Measurements from ENCODE around the gene FUZ. TPM values are rescaled to one million over a fixed set of nuclear protein-coding genes. Genes with fewer than 3 reads are reported as not detected.
A peak's percentile ranks its signal among the peaks of the same experiment; 100 is the strongest.

The FUZ gene
- total RNA-seq, 1 experiment from 2014 or later: 10.9 TPM

DNA sequence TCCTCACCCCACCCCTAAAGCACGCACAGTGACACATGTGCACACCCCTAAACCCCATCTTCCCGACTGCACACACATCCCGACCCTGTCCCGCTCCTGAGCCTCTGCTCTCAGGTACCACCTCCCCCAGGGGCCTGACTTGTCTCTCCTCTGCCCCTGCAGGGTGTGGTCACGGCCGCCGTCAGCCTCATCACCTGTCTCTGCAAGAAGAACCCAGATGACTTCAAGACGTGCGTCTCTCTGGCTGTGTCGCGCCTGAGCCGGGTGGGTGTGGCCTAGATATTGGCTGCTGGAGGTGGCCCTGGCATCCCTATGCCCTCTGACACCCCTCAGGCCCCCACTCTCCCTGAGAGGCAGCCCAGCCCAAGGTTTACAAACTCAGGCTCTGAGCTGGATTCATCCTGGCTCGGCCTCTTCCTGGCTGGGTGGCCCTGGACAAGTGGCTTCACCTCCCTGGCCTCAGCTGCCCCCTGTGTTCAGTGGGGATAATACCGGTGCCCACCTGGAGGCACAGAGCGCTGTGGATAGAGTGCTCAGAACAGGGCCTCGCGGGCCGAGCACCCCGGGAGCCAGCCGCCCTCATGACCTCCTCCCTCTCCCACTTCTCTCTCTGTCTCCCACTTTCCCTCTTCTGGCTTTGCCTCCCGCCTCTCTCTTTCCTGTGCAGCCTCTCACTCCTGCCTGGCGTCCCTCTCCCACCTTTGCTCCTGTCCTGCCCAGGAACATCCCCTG lies 20.1 kb downstream of the FUZ start:
- H3K9ac ChIP-seq (ENCODE audit: low read length): no peak overlapping the region
- no peaks in the 10 kb centered on the region for H3K27me3 ChIP-seq (ENCODE audit: low read length)
- ChIA-PET CTCF (no interaction called here), POLR2A (ENCODE audit: unreplicated experiment) (no interaction called here)
- no peaks in the 10 kb centered on the region for H3K9me2 ChIP-seq (replicated peaks; ENCODE audit: low read length)
- BruUV-seq (replicated peaks): no TSS peak
- 0 out of 2 replicates have a peak, but pooled peaks cover 3% of the 10 kb centered on the region for H3K79me2 ChIP-seq (ENCODE audit: low read length)
- no peak for TF ChIP-seq EZH2phosphoT487 (IDR thresholded peaks at IDR 0.05; ENCODE audit: borderline replicate concordance, low read length)
- no peak for TF ChIP-seq EZH2 (IDR thresholded peaks at IDR 0.05; ENCODE audit: low read length, unreplicated experiment)
- TF ChIP-seq, protein P1, sequence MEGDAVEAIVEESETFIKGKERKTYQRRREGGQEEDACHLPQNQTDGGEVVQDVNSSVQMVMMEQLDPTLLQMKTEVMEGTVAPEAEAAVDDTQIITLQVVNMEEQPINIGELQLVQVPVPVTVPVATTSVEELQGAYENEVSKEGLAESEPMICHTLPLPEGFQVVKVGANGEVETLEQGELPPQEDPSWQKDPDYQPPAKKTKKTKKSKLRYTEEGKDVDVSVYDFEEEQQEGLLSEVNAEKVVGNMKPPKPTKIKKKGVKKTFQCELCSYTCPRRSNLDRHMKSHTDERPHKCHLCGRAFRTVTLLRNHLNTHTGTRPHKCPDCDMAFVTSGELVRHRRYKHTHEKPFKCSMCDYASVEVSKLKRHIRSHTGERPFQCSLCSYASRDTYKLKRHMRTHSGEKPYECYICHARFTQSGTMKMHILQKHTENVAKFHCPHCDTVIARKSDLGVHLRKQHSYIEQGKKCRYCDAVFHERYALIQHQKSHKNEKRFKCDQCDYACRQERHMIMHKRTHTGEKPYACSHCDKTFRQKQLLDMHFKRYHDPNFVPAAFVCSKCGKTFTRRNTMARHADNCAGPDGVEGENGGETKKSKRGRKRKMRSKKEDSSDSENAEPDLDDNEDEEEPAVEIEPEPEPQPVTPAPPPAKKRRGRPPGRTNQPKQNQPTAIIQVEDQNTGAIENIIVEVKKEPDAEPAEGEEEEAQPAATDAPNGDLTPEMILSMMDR (conservative IDR thresholded peaks at IDR 0.05; ENCODE audit: low read depth, low read length): no peak
- peaks cover 9% of the 10 kb centered on the region; the same call in 1 of the 2 replicates for H3K4me1 ChIP-seq (ENCODE audit: insufficient read depth, low read length)
- DNase-seq (no peak), ATAC-seq (0 out of 2 replicates have a peak, but pooled peaks have one; percentile 8)
- H4K20me1 ChIP-seq (ENCODE audit: low read length): no peaks in the 10 kb centered on the region
- H3K9me3 ChIP-seq (ENCODE audit: low read length): no peaks in the 10 kb centered on the region
- H3K4me2 ChIP-seq (ENCODE audit: low read length): no peak overlapping the region
- H3K27ac ChIP-seq (ENCODE audit: low read length): peak overlapping the region; percentile 8
- no peaks in the 10 kb centered on the region for H3F3A ChIP-seq (ENCODE audit: low read length, unreplicated experiment)
- H3K4me3 ChIP-seq (ENCODE audit: low read length): no peak overlapping the region
- intact Hi-C loops (cut with micrococcal nuclease): no loop called here
- H2AFZ ChIP-seq (ENCODE audit: low read length): no peak overlapping the region
- peaks cover 42% of the 10 kb centered on the region for H3K36me3 ChIP-seq (ENCODE audit: low read depth, low read length)

DNA sequence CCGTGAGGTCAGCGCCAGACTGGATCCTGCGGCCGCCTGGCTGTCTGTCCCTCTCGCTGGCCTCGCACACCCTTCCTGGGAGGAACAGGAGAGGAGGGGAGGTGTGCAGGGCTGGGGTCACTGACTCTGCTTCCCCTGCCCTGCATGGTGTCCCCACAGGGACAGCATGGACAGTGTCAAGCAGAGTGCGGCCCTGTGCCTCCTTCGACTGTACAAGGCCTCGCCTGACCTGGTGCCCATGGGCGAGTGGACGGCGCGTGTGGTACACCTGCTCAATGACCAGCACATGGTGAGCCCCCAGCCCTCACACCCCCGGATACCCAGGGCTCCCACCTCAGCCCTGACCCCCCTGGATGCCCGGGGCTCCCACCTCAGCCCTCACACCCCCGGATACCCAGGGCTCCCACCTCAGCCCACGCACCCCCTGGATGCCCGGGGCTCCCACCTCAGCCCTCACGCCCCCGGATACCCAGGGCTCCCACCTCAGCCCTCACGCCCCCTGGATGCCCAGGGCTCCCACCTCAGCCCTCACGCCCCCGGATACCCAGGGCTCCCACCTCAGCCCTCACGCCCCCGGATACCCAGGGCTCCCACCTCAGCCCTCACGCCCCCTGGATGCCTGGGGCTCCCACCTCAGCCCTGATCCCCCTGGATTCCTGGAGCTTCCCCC lies 21.2 kb downstream of the FUZ start:
- ATAC-seq (no peak), DNase-seq (no peak)
- Histone ChIP-seq H3K27ac (ENCODE audit: low read length) (no peak overlapping the region), H3K4me2 (ENCODE audit: low read length) (no peak overlapping the region), H3K79me2 (ENCODE audit: low read length) (0 out of 2 replicates have a peak, but pooled peaks cover 3% of the 10 kb centered on the region), H3F3A (ENCODE audit: low read length, unreplicated experiment) (no peaks in the 10 kb centered on the region), H4K20me1 (ENCODE audit: low read length) (no peaks in the 10 kb centered on the region), H2AFZ (ENCODE audit: low read length) (no peak overlapping the region), H3K9me2 (replicated peaks; ENCODE audit: low read length) (no peaks in the 10 kb centered on the region), H3K4me3 (ENCODE audit: low read length) (no peak overlapping the region), H3K9me3 (ENCODE audit: low read length) (no peaks in the 10 kb centered on the region), H3K4me1 (ENCODE audit: insufficient read depth, low read length) (peaks cover 10% of the 10 kb centered on the region), H3K36me3 (ENCODE audit: low read depth, low read length) (peaks cover 42% of the 10 kb centered on the region), H3K9ac (ENCODE audit: low read length) (no peak overlapping the region), H3K27me3 (ENCODE audit: low read length) (no peaks in the 10 kb centered on the region)
- TF ChIP-seq, protein P1 (conservative IDR thresholded peaks at IDR 0.05; ENCODE audit: low read depth, low read length): no peak
- TF ChIP-seq EZH2 (IDR thresholded peaks at IDR 0.05; ENCODE audit: low read length, unreplicated experiment): no peak
- TF ChIP-seq EZH2phosphoT487 (IDR thresholded peaks at IDR 0.05; ENCODE audit: borderline replicate concordance, low read length): no peak
- intact Hi-C loops (cut with micrococcal nuclease): no loop called here
- no TSS peak for BruUV-seq (replicated peaks)
- ChIA-PET POLR2A (ENCODE audit: unreplicated experiment) (no interaction called here), CTCF (no interaction called here)

DNA sequence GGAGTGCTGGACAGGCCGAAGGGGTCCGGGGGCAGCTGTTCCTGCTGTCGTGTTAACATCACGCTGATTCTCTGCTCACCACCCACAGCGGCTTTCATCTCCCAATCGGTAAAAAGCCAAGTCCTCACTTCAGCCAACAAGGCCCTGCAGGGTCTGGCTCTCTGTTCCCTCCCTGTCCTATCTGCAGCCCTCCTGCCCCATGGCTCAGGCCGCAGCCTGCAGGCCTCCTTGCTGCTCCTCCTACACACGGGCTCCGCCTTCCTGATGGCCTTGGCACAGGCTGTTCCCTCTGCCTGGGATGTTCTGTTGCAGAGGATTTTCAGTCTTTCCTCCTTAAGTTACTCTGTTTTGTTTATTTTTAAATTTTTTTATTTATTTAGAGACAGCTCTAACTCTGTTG lies 22.2 kb downstream of the FUZ start:
- TF ChIP-seq EZH2phosphoT487 (IDR thresholded peaks at IDR 0.05; ENCODE audit: borderline replicate concordance, low read length) (no peak), EZH2 (IDR thresholded peaks at IDR 0.05; ENCODE audit: low read length, unreplicated experiment) (no peak)
- TF ChIP-seq, protein P1 (conservative IDR thresholded peaks at IDR 0.05; ENCODE audit: low read depth, low read length): no peak
- H3K79me2 ChIP-seq (ENCODE audit: low read length): 0 out of 2 replicates have a peak, but pooled peaks cover 3% of the 10 kb centered on the region
- H3K36me3 ChIP-seq (ENCODE audit: low read depth, low read length): peaks cover 32% of the 10 kb centered on the region
- H3K9me2 ChIP-seq (replicated peaks; ENCODE audit: low read length): no peaks in the 10 kb centered on the region
- peaks cover 20% of the 10 kb centered on the region for H3K4me1 ChIP-seq (ENCODE audit: insufficient read depth, low read length)
- BruUV-seq (replicated peaks): no TSS peak
- H3K9ac ChIP-seq (ENCODE audit: low read length): no peak overlapping the region
- H3K4me2 ChIP-seq (ENCODE audit: low read length): no peak overlapping the region
- ChIA-PET POLR2A (ENCODE audit: unreplicated experiment) (no interaction called here), CTCF (no interaction called here)
- H3K27me3 ChIP-seq (ENCODE audit: low read length): no peaks in the 10 kb centered on the region
- no peaks in the 10 kb centered on the region for H3F3A ChIP-seq (ENCODE audit: low read length, unreplicated experiment)
- no peak for DNase-seq
- H3K9me3 ChIP-seq (ENCODE audit: low read length): no peaks in the 10 kb centered on the region
- no peaks in the 10 kb centered on the region for H4K20me1 ChIP-seq (ENCODE audit: low read length)
- intact Hi-C loops (cut with micrococcal nuclease): no loop called here
- no peak for ATAC-seq
- no peak overlapping the region for H3K4me3 ChIP-seq (ENCODE audit: low read length)
- H2AFZ ChIP-seq (ENCODE audit: low read length): no peak overlapping the region
- no peak overlapping the region for H3K27ac ChIP-seq (ENCODE audit: low read length)

Measured in PC-3 (cell line).